Skeletal muscle satellite cell (primary cell): Measurements from ENCODE around the gene LRRC14B.
"Not testable (repeated sequence)": the region's sequence is repeated elsewhere in the genome, so short reads cannot be mapped to it uniquely, and the experiment has no call there.

Experiments
- H3K27me3 ChIP-seq: 2 replicates; pipeline ENCODE4 v1.7.0; 2013; ENCODE audit warnings: low read length; ENCODE audit not compliant: control insufficient read depth, insufficient read depth
- H3K36me3 ChIP-seq: 2 replicates; pipeline ENCODE4 v1.7.0; 2013; ENCODE audit warnings: mild to moderate bottlenecking, control low read depth, low read length; ENCODE audit not compliant: insufficient read depth
- H3K4me1 ChIP-seq: 2 replicates; pipeline ENCODE4 v1.7.0; 2013; ENCODE audit warnings: low read length; ENCODE audit not compliant: control insufficient read depth, insufficient read depth
- H3K4me2 ChIP-seq: 2 replicates; pipeline ENCODE4 v1.7.0; 2013; ENCODE audit warnings: mild to moderate bottlenecking, low read length
- H3K4me3 ChIP-seq: 2 replicates; pipeline ENCODE4 v1.7.0; 2013; ENCODE audit warnings: low read length
- H3K9ac ChIP-seq: 2 replicates; pipeline ENCODE4 v1.7.0; 2013; ENCODE audit warnings: mild to moderate bottlenecking, low read depth, low read length, moderate library complexity
- H3K9me3 ChIP-seq: replicated peaks from 2 replicates; pipeline ENCODE4 v1.7.0; 2013; ENCODE audit warnings: mild to moderate bottlenecking, control low read depth, low read length

The LRRC14B gene

GRCh38 chr5:161803-162110 lies 29.5 kb upstream of the LRRC14B start:
- Histone ChIP-seq H3K36me3 (no peaks in the 10 kb centered on the region), H3K27me3 (peaks cover 23% of the 10 kb centered on the region), H3K9me3 (no peaks in the 10 kb centered on the region), H3K4me1 (peaks cover 22% of the 10 kb centered on the region), H3K4me2 (no peak overlapping the region), H3K4me3 (no peak overlapping the region), H3K9ac (no peak overlapping the region)

- no peak overlapping the region for H3K4me3 ChIP-seq
- H3K4me1 ChIP-seq = peaks cover 22% of the 10 kb centered on the region
- no peaks in the 10 kb centered on the region for H3K9me3 ChIP-seq
- no peak overlapping the region for H3K9ac ChIP-seq
- peaks cover 21% of the 10 kb centered on the region for H3K27me3 ChIP-seq
- no peak overlapping the region for H3K4me2 ChIP-seq
- H3K36me3 ChIP-seq = no peaks in the 10 kb centered on the region
These were observed 29.1 kb upstream of the LRRC14B start for GRCh38 chr5:162190-162564.

- Histone ChIP-seq H3K27me3 (peaks cover 18% of the 10 kb centered on the region), H3K36me3 (no peaks in the 10 kb centered on the region), H3K9ac (no peak overlapping the region), H3K4me1 (peaks cover 22% of the 10 kb centered on the region), H3K9me3 (no peaks in the 10 kb centered on the region), H3K4me3 (no peak overlapping the region), H3K4me2 (no peak overlapping the region)
These were observed 28.5 kb upstream of the LRRC14B start for GRCh38 chr5:162565-163337.

GRCh38 chr5:163338-163620 lies 28.0 kb upstream of the LRRC14B start:
- Histone ChIP-seq H3K4me3 (no peak overlapping the region), H3K4me1 (peaks cover 28% of the 10 kb centered on the region), H3K9me3 (no peaks in the 10 kb centered on the region), H3K9ac (no peak overlapping the region), H3K36me3 (no peaks in the 10 kb centered on the region), H3K27me3 (peaks cover 18% of the 10 kb centered on the region), H3K4me2 (no peak overlapping the region)

- Histone ChIP-seq H3K9me3 (no peaks in the 10 kb centered on the region), H3K9ac (no peak overlapping the region), H3K4me2 (no peak overlapping the region), H3K4me1 (peaks cover 32% of the 10 kb centered on the region), H3K36me3 (no peaks in the 10 kb centered on the region), H3K27me3 (peaks cover 18% of the 10 kb centered on the region), H3K4me3 (no peak overlapping the region)
These were observed 27.5 kb upstream of the LRRC14B start for GRCh38 chr5:163841-164240.

- no peak overlapping the region for H3K4me3 ChIP-seq
These were observed 27.1 kb upstream of the LRRC14B start for GRCh38 chr5:164244-164643.

GRCh38 chr5:164783-165182 lies 26.5 kb upstream of the LRRC14B start:
- Histone ChIP-seq H3K4me1 (peaks cover 32% of the 10 kb centered on the region), H3K27me3 (peaks cover 18% of the 10 kb centered on the region)
- not testable (repeated sequence) for H3K36me3 ChIP-seq, H3K9me3 ChIP-seq, H3K4me2 ChIP-seq, H3K4me3 ChIP-seq, H3K9ac ChIP-seq

More at GRCh38 chr5:164244-164643, 27.1 kb upstream of the LRRC14B start:
- H3K4me1 ChIP-seq = peaks cover 32% of the 10 kb centered on the region
- peaks cover 18% of the 10 kb centered on the region for H3K27me3 ChIP-seq
- H3K36me3 ChIP-seq = no peaks in the 10 kb centered on the region
- no peak overlapping the region for H3K4me2 ChIP-seq
- no peak overlapping the region for H3K9ac ChIP-seq
- H3K9me3 ChIP-seq = no peaks in the 10 kb centered on the region

- H3K4me2 ChIP-seq = no peak overlapping the region
These were observed 24.6 kb upstream of the LRRC14B start for GRCh38 chr5:166441-167372.

GRCh38 chr5:167511-167910 lies 23.8 kb upstream of the LRRC14B start:
- Histone ChIP-seq H3K36me3 (no peaks in the 10 kb centered on the region), H3K27me3 (peaks cover 20% of the 10 kb centered on the region), H3K4me3 (no peak overlapping the region), H3K9me3 (no peaks in the 10 kb centered on the region), H3K4me1 (peaks cover 24% of the 10 kb centered on the region), H3K4me2 (no peak overlapping the region), H3K9ac (no peak overlapping the region)

More at GRCh38 chr5:166441-167372, 24.6 kb upstream of the LRRC14B start:
- peaks cover 24% of the 10 kb centered on the region for H3K4me1 ChIP-seq
- H3K27me3 ChIP-seq = peaks cover 17% of the 10 kb centered on the region
- H3K36me3 ChIP-seq = no peaks in the 10 kb centered on the region
- H3K4me3 ChIP-seq = no peak overlapping the region
- H3K9ac ChIP-seq = no peak overlapping the region
- H3K9me3 ChIP-seq = no peaks in the 10 kb centered on the region

GRCh38 chr5:167982-168660 lies 23.2 kb upstream of the LRRC14B start:
- Histone ChIP-seq H3K4me2 (peak overlapping the region; percentile 38), H3K4me1 (peaks cover 24% of the 10 kb centered on the region), H3K9ac (peak overlapping the region; percentile 25), H3K27me3 (peaks cover 25% of the 10 kb centered on the region), H3K4me3 (no peak overlapping the region), H3K9me3 (no peaks in the 10 kb centered on the region), H3K36me3 (no peaks in the 10 kb centered on the region)

GRCh38 chr5:169071-169727 lies 22.1 kb upstream of the LRRC14B start:
- Histone ChIP-seq H3K9me3 (no peaks in the 10 kb centered on the region), H3K4me2 (no peak overlapping the region), H3K27me3 (peaks cover 32% of the 10 kb centered on the region), H3K4me1 (peaks cover 24% of the 10 kb centered on the region), H3K36me3 (no peaks in the 10 kb centered on the region), H3K4me3 (no peak overlapping the region), H3K9ac (no peak overlapping the region)
